ENCODE results near the gene ADD1. TPM values are rescaled to one million over a fixed set of nuclear protein-coding genes. Genes with fewer than 3 reads are reported as not detected.

ADD1 gene
- total RNA-seq, 1 experiment from 2014 or later: 181 TPM

DNA sequence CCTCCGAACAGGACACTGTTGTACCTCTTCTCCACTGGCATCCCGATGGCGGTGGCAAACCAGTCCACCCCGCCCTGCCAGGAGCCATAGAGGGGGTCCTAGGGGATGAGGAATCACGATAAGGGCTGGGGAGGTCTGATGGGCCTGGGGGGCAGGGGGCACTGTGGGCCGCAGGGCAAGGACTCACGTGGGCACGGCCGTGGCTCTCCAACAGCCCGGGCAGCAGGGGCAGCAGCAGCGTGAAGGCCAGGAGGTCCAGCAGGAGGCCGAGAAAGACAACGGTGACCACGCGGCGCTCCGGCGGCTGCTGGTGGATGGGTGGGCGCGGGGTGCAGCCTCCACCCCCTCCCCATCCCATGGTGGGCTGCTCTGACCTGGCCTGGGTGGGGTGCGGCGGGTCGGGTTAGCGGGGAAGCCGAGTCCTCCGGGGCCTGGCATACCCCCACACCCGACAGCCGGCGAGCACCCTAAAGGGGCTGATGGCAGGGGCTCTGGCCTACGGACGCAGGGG, 90.0 kb downstream of the ADD1 start:
- intact Hi-C loops (cut with micrococcal nuclease; ENCODE audit: unreplicated experiment): no loop called here

DNA sequence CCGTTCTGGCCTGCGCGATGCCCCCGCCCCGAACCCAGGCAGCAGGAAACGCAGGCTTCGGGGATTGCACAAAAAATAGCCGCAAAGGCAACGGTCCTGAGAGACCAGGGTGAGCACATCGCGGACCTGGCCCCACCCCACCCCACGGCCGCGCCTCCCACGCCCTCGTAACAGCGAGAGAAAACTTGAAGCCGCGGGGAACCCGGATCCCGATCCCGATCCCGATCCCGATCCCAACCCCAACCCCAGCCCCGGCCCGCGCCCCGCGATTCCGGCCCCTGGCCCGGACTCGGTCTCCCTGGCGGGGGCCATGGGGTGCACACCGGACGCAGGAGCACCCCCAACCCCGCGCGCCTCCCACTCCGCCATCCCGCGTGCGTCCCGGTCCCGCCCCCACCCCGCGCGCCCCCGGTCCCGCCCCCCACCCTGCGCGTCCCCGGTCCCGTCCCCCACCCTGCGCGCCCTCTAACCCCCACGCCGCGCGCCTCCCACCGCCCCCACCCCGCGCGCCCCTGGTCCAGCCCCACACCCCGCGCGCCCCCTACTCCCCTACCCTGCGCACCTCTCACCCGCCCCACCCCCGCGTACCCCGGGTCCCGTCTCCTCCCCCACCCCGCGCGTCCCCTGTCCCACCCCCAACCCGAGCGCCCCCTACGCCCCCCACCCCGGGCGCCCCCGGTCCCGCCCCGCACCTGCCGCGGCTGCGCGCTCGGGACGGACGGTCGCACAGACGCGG, 90.6 kb downstream of the ADD1 start:
- ChIA-PET POLR2A (ENCODE audit: unreplicated experiment) (no interaction called here), CTCF (no interaction called here)
- no peak overlapping the region for H3K27ac ChIP-seq
- no TSS peak for BruUV-seq (replicated peaks)
- intact Hi-C loops (cut with micrococcal nuclease; ENCODE audit: unreplicated experiment): no loop called here
- H2AFZ ChIP-seq: no peak overlapping the region
- peaks cover 26% of the 10 kb centered on the region for H3K4me1 ChIP-seq (replicated peaks; ENCODE audit: insufficient read depth)
- TF ChIP-seq EZH2 (IDR thresholded peaks at IDR 0.05; ENCODE audit: low read depth): no peak
- TF ChIP-seq, protein P1, sequence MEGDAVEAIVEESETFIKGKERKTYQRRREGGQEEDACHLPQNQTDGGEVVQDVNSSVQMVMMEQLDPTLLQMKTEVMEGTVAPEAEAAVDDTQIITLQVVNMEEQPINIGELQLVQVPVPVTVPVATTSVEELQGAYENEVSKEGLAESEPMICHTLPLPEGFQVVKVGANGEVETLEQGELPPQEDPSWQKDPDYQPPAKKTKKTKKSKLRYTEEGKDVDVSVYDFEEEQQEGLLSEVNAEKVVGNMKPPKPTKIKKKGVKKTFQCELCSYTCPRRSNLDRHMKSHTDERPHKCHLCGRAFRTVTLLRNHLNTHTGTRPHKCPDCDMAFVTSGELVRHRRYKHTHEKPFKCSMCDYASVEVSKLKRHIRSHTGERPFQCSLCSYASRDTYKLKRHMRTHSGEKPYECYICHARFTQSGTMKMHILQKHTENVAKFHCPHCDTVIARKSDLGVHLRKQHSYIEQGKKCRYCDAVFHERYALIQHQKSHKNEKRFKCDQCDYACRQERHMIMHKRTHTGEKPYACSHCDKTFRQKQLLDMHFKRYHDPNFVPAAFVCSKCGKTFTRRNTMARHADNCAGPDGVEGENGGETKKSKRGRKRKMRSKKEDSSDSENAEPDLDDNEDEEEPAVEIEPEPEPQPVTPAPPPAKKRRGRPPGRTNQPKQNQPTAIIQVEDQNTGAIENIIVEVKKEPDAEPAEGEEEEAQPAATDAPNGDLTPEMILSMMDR (conservative IDR thresholded peaks at IDR 0.05): no peak
- H3F3A ChIP-seq (ENCODE audit: insufficient read depth, low read depth): peaks cover 46% of the 10 kb centered on the region
- H3K9me2 ChIP-seq (ENCODE audit: insufficient read depth): no peaks in the 10 kb centered on the region
- H4K20me1 ChIP-seq (ENCODE audit: insufficient read depth): peaks cover 13% of the 10 kb centered on the region
- no peaks in the 10 kb centered on the region for H3K36me3 ChIP-seq (ENCODE audit: low read depth)
- H3K9me3 ChIP-seq (ENCODE audit: insufficient read depth, low read depth): no peaks in the 10 kb centered on the region
- no peaks in the 10 kb centered on the region for H3K27me3 ChIP-seq (ENCODE audit: insufficient read depth, low read depth)
- peaks cover 12% of the 10 kb centered on the region for H3K79me2 ChIP-seq (ENCODE audit: low read depth)
- peak overlapping the region; percentile 51; the same call in 1 of the 2 replicates for H3K4me3 ChIP-seq
- H3K4me2 ChIP-seq: peak overlapping the region; percentile 74
- no peak for DNase-seq

More for the DNA sequence above, 90.0 kb downstream of the ADD1 start:
- DNase-seq: no peak
- Histone ChIP-seq H3K4me3 (peak overlapping the region; percentile 51; the same call in 1 of the 2 replicates), H2AFZ (no peak overlapping the region), H4K20me1 (ENCODE audit: insufficient read depth) (peaks cover 13% of the 10 kb centered on the region), H3K27ac (no peak overlapping the region), H3K27me3 (ENCODE audit: insufficient read depth, low read depth) (no peaks in the 10 kb centered on the region), H3K36me3 (ENCODE audit: low read depth) (no peaks in the 10 kb centered on the region), H3K9me2 (ENCODE audit: insufficient read depth) (no peaks in the 10 kb centered on the region), H3K4me1 (replicated peaks; ENCODE audit: insufficient read depth) (peaks cover 26% of the 10 kb centered on the region), H3K9me3 (ENCODE audit: insufficient read depth, low read depth) (no peaks in the 10 kb centered on the region), H3K4me2 (peak overlapping the region; percentile 74), H3K79me2 (ENCODE audit: low read depth) (peaks cover 12% of the 10 kb centered on the region), H3F3A (ENCODE audit: insufficient read depth, low read depth) (peaks cover 42% of the 10 kb centered on the region)
- ChIA-PET POLR2A (ENCODE audit: unreplicated experiment) (no interaction called here), CTCF (no interaction called here)
- no peak for TF ChIP-seq EZH2 (IDR thresholded peaks at IDR 0.05; ENCODE audit: low read depth)
- TF ChIP-seq, protein P1 (conservative IDR thresholded peaks at IDR 0.05): no peak
- no TSS peak for BruUV-seq (replicated peaks)

DNA sequence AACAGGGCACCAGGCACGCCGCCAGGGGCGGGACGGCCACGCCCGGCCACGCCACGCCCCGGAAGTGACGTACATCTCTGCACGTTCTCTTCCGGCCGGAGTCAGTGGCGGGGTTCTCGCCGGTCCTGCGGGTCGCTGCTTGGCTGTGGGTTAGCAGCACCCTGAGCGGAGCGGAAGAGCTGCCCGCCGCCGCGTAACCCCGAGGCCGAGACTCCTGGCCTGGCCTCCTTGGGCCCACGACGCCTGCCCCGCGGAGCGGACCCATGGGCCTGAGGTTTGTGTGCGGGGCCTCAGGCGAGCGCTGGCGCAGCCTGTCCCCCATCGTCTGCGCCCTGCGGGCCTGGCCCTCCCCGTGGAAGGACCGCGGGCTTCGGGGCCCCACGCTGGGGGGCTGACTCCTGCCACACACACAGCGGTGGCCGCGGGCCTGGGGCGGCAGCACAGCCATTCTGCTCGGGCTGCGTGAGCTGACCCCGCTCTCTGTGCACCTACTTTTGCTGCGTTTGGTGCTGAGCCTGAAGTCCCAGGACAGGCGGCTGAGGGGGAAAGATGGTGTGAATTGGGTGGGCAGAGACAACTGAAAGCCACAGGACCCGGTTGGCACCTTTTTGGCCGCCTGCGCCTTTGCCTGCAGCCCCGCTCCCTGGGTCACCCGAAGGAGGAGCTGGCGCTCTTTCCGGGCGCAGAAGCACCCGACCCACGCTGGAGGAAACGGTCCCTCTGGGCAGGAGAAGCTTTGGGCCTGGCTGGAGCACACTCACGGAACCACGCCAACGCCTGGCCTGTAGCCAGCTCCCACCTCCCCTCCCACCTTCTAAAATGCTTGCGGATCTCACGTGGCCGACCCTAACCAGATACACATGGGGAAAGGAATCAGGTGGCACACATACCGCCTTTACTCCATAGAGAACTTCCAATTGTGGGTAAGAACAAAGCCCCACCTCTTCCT, 91.4 kb downstream of the ADD1 start:
- BruUV-seq (replicated peaks): no TSS peak
- POLR2A ChIA-PET (ENCODE audit: unreplicated experiment): interaction anchor here (0.6 to 1.0 kb wide), 3 partner anchors 29 to 179 kb away, joined by 3 to 21 read pairs (median 20); partner anchors contain the start of gene GRK4
- Histone ChIP-seq H4K20me1 (ENCODE audit: insufficient read depth) (peaks cover 13% of the 10 kb centered on the region), H3K27ac (peak overlapping the region; percentile 71), H3K4me3 (peak overlapping the region; percentile 65), H3K79me2 (ENCODE audit: low read depth) (peaks cover 12% of the 10 kb centered on the region), H3K9me2 (ENCODE audit: insufficient read depth) (no peaks in the 10 kb centered on the region), H3F3A (ENCODE audit: insufficient read depth, low read depth) (peaks cover 42% of the 10 kb centered on the region), H3K36me3 (ENCODE audit: low read depth) (no peaks in the 10 kb centered on the region), H3K9me3 (ENCODE audit: insufficient read depth, low read depth) (no peaks in the 10 kb centered on the region), H3K4me2 (peak overlapping the region; percentile 93), H3K27me3 (ENCODE audit: insufficient read depth, low read depth) (no peaks in the 10 kb centered on the region), H3K4me1 (replicated peaks; ENCODE audit: insufficient read depth) (peaks cover 26% of the 10 kb centered on the region), H2AFZ (peak overlapping the region; percentile 71)
- CTCF ChIA-PET: no interaction called here
- DNase-seq: peak; percentile 63 to 94
- no peak for TF ChIP-seq EZH2 (IDR thresholded peaks at IDR 0.05; ENCODE audit: low read depth)
- TF ChIP-seq, protein P1 (conservative IDR thresholded peaks at IDR 0.05): no peak
- intact Hi-C loops (cut with micrococcal nuclease; ENCODE audit: unreplicated experiment): no loop called here
